HG03342 (cell line): ENCODE results near the gene CPT2.

Source experiments
- ATAC-seq: cut with Tn5 transposase; IDR thresholded peaks from one replicate; pipeline ENCODE4 v1.9.1; 2021; ENCODE audit warnings: mild to moderate bottlenecking, moderate library complexity; ENCODE audit not compliant: unreplicated experiment

The CPT2 gene

DNA sequence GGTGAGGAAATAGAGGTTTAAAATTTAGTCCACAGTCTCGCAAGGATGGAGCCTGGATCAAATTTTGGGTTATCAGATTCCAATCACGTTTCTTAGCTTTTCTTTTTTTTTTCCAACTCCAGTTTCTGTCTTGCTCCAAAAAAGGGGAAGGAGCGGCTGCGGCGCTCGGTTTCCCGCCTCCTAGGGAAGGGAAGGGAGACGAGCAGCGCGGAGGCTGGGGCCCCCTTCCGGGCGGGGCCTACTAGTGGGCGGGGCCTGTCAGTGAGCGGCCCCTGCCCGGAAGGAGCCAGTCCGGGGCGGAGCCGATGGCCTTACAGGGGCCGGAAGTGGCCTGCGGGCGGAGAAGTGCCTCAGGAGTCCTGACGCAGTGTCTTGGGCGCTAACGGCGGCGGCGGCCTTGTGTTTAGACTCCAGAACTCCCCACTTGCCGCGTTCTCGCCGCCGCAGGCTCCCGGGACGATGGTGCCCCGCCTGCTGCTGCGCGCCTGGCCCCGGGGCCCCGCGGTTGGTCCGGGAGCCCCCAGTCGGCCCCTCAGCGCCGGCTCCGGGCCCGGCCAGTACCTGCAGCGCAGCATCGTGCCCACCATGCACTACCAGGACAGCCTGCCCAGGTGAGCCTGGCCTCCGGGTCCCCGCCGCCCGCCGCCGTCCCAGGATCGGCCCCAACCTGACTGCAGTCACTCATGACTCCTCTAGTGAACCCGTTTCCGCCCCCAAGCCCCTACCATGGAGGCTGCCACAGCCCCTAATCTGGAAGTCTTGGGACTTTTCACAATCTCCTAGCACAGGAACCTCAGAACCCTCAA, at the start of gene CPT2:
CPT2 (plus strand) TSS at position 340 of the 806 bp plus-strand sequence; CDS start at position 460, 120 bp downstream.
- ATAC-seq: peak; percentile 99

DNA sequence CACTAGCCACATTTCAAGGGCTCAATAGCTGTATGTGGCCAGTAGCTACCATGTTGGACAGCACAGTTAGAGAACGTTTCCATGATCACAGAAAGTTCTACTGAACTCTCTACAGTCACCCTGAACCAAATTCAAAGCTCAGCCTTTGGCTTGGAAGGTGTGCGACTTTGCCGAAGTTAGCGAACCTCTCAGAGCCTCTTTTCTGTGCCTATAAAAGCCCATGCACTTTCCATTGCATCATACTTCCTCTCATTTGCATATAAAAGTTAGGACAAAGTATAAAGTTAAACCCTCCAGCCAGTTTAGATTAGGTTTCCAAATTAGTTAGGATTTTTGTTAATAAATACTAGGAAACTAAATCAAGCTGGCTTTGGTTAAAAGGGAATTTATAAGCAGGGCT, 49.5 kb upstream of the CPT2 start:
- ATAC-seq: no peak

DNA sequence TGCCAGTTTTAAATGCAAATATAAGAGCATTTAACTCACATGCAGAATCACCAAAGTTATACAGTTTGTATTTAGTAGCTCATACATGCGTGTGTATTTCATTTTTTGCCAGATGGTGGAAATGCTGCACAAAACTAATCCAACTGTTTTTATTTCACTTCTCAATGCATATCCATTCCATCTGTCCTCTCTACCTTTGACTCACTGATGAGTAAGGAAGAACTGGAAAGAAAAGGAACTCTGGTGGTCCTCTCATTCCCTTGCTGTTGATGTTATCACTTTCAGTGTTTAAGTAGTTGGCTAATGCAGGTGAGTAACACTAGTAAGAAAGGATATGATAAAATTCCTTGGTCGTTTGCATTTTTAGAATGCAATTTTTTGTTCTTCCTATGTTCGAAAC, 48.5 kb upstream of the CPT2 start:
- ATAC-seq: no peak

DNA sequence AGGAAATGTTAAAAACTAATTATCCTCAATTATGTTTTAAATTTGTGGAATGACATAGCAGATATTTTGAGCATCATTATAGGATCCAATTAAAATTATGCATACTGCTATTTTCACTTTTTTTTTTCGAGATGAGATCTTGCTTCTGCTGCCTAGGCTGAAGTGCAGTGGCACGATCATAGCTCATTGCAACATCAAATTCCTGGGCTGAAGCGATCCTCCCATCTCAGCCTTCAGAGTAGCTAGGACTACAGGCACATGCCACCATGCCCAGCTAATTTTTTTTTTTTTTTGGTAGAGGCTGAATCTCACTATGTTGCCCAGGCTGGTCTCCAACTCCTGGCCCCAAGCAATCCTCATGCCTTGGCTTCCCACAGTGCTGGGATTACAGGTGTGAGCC, 42.9 kb upstream of the CPT2 start:
- ATAC-seq: no peak

DNA sequence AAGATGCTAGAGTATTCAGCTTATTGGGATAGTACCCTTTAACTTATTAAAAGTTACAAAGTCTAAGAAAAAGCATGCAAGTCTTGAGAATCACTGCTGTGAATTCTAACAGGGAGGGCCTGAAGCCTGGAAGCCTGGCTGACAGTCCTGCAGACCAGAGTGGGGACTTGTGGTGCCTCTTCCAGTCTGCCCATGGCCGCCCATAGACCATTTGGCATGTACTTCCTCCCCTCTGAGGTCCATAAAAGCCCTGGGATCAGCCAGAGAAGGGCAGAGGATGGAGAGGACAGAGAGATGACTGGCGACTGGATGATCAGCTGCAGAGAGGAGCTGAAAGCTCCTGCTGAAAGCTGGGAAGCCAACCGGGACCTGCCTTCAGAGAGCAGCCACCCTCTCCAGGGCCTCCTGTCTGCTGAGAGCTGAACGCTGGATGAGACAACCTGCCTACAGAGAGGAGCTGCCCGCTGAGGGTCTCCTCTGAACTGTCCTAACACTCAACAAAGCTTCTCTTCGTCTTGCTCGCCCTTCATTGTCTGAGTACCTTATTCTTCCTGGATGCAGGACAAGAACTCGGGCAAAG, 41.7 kb upstream of the CPT2 start:
- no peak for ATAC-seq

DNA sequence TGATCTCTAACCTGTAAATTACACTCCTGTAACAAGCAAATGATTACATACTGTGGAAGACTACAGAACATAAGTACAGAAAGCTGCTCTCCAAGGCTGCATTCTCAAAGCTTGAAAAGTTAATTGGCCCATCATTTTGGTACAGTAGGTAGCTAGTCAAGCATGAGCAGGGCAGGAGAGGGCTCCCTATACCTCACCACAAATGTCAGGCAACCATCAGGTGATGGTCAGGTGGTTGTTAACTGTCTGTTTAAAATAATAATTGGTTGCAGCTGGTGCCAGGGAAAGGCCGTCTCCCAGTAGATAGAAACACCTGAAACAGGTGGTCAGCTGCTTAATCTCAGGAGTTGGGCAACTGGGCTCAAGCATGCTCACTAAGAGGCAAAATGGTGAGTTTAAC, 41.1 kb upstream of the CPT2 start:
- no peak for ATAC-seq

DNA sequence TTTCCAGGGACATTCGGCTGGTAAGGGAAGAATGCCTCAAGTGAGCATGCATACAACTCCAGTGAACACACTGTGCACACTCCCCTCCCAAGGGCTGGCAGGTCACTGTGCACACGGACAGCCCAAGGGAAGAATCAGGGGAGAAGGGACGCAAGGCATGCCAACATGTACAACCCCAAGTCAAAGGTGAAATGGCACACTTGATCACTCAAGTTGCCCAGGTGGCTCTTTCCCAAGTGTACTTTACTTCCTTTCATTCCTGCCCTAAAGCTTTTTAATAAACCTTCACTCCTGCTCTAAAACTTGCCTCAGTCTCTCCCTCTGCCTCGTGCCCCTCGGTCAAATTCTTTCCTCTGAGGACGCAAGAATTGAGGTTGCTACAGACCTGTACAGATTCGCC, 40.7 kb upstream of the CPT2 start:
- no peak for ATAC-seq

DNA sequence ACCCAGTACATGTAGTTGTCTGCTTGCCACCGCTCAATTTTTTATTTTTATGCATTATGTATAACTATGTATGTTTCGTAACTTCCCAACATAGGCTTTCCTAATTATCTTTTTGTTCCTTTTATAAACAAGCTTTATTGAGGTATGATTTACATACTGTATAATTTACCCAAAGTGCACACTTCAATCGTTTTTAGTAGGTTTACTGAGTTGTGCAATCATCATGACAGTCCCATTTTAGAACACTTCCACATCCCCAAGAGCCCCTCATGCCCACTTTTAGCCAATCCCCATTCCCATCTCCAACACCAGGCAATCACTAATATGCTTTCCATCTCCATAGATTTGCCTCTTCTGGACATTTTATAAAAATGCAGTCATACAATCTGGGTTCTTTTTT, 39.8 kb upstream of the CPT2 start:
- no peak for ATAC-seq

DNA sequence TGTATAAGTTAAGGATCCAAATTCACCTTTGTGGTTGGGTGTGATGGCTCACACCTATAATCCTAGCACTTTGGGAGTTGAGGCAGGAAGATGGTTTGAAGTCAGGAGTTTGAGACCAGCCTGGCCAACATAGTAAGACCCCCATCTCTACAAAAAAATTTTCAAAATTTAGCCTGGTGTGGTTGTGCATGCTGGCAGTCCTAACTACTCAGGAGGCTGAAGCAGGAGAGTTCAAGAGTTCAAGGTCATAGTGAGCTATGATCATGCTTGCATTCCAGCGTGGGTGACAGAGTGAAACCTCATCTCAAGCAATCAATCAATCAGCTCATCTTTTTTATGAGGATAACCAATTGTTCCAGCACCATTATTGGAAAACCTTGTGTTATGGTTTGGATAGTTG, 37.7 kb upstream of the CPT2 start:
- no peak for ATAC-seq

DNA sequence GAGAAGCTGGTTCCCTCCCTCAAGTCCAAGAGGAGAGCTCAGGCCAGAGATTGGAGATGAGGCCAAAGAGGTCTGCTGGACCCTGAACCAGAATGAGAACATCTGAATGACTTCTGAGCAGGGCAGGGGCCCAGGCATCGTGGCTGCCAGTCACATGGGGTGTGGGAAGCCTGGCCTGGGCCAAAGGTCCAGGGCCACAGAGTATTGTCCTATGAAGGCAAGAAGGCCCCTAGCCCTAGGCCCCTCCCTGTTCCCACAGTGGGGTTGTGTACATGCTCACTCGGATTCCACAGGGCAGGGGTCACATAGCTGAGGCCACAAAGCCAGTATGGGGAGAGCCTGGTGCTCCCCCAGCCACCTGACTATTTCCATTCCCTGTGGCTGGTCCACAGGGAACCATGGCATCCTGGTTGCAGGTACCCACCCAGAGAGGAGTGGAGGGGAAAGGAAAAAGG, 35.7 kb upstream of the CPT2 start:
- no peak for ATAC-seq

DNA sequence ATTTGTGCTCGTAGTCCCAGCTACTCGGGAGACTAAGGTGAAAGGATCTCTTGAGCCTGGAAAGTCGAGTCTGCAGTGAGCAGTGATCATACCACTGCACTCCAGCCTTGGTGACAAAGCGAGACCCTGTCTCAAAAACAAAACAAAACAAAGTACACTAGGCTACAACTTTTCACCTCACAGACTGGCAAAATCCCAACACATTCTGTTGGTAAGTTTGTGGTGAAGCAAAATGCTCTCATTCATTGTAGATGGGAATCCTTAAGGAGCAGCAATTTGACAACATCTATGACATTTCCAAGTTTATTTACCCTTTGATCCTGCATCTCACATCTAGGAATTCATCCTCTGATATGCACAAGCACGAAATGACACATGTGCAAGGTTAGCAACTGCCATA, 34.0 kb upstream of the CPT2 start:
- no peak for ATAC-seq

DNA sequence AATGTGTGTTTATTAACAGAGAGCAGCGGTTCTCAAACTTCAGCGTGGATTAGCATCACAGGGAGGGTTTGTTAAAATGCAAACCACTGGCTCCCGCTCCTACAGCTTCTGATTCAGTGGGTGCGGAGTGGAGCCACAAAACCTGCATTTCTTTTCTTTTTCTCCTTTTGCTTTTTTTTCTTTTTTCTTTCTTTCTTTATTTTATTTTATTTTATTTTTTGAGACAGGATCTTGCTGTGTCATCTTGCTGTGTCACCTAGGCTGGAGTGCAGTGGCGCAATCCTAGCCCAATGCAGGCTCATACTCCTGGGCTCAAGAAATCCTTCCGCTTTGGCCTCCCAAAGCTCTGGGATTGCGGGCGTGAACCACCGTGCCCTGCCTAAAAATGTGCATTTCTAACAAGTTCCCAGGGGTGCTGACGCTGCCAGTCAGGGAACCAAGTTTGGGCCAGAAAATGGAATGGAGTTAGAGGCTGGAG, 33.3 kb upstream of the CPT2 start:
- ATAC-seq: no peak

DNA sequence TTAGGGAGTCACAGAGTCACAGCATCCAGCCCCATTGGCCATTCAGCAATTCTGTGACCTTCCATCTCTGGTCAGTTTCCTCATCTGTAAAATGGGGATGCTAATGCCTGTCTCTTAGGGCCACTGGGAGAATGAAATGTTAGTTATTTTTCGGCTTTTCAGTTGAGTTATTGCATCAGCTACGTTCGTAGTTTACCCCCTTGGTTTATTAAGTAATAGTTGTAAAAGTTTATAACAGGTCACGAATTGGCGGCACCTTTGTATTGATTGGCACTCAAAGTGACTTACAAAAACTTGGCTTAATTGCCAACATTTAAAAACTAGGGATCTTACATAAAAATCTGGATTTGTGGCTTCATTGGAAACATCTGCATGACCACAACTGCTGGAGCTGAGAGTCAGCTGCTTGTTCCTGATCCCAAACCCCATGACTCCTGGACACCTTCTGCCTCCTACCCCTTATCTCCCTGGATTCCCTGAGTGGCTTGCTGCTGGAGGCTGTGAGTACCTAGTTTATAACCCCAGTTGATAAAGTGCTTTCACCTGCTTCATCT, 31.1 kb upstream of the CPT2 start:
- no peak for ATAC-seq

DNA sequence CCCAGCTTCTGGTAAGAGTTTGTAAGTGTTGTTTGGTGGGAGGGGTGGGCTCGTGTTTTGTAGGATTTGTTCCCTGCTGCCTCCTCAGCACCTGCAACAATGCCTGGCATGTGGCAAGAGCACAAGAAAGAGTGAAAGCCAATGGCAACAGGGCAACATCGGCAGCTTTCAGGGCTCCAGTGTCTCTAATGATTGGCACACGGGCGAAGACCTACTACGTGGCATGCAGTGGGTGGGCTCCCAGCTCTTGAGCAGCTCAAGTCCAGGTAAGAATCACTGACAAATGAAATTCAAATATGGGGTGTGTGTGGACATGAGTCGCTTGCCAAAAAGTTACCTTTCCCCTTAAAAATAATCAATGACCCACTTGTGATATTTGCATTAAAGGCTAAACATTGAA, 30.3 kb upstream of the CPT2 start:
- ATAC-seq: no peak

DNA sequence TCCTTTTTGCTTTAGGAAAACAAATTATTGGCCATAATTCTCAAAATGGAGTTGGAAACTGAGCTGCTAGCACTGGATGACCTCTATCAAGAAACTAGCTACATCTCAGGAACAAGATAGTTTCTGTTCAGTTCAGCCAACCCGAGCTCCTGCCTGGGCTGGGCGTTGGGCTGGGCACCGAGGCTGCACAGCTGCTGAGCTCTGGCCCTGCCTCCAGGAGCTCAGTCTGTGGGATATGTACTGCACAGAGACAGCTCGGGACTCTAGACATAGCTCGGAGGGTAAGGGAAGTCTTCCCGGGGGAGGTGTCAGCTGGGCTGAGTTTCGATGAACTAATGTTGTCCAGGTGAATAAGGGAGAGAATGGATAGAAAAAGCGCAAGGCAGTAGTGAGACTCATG, 29.7 kb upstream of the CPT2 start:
- no peak for ATAC-seq

DNA sequence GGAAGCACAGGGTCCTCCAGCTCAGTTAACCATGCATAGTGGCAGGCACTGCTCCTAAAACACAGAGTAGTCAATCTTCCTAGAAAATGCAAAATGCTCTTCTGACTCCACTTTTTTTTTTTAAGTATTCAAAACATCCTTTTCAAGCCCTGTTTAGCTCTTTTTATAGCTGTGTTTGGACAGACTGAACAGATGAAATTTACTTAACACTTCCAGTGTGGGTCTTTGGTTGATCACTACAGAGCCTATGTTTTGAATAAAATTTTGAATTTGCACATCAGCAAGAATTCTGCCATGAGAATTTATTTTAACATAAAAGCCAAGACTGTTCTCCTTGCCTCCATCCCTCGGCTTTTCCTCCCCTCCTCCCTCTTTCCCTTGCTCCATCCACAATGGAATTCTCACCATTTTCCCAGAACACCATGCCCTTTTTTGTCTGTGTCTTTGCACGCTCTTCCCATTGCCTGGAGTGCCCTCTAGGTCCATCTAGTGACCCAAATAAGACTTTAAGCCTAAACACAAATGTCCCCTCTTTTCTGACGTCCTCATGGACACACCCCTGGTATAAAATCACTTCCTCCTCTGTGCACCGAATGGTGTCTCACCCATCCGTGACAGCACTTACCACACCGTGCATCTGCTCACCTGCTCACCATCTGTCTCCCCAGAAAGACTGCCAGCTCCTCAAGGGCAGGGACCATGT, 24.0 kb upstream of the CPT2 start:
- ATAC-seq: peak; percentile 67

DNA sequence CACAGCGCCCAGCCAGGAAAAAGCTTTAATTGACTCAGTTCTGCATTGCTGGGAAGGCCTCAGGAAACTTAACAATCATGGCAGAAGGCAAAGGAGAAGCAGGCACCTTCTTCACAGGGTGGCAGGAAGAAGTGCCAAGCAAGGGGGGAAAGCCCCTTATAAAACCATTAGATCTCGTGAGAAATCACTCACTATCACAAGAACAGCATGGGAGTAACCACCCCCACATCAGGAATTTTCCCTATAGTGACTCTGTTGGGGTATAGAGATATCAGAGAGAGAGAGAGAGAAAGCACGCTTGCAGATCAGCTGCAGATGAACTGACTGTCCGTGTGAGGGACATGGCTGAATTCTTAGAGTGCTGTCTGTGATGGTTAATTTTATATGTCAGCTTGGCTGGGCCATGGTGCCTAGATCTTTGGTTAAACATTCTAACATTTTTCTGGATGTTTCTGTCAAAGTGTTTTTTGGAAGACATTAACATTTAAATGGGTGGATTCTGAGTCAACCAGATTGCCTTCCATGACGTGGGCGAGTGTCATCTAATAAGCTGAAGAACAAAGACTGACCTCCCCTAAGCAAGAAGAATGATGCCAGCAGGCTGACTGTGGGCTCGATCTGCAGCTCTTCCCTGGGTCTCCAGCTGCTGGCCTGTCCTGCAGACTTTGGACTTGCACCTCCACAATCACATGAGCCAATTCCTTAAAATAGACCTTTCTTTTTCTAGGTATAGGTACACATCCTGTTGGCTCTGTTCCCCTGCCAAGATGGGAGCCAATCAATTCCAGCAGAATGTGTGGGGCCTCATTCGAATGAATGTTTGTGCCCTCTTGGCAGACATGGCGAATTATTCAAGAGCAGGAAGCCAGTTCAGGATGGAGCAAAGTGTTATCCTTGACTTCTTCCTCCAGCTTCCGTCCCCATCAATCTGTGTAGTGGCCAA, 21.4 kb upstream of the CPT2 start:
- no peak for ATAC-seq

DNA sequence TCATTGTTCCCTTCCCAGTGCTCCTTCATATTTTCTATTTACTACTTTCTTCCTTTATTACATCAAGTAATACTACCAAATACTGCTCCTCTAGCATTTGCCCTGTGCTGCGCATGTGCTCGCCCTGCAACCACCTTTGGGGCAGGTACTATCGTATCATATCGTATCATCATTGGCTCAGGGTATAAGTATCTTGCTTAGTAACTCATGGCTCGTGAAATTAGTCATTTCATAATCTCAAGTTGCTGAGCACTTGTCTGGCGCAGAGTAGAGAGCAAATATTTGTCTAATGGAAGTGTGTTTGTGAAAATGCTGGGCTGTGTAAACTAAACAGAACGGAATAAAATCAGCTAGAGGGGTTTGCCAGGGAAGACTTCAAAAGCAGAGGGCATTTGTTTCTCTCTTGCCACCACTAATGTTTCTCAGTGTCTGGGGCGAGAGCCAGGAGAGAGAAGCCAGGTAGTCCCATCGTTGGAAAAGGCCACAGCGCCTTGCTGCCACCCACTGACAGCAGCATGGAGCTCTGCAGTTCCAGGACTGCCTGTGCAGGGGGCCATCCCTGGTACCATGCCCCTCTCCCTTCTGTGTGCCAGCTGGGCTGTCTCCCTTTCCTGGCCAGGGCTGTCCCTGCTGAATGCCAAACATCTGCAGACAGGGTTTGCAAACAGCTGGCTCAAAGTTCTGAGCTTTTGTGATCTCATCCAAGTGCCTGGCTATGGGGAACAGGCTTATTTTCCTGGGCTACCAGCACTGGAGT, 20.0 kb upstream of the CPT2 start:
- ATAC-seq: no peak

DNA sequence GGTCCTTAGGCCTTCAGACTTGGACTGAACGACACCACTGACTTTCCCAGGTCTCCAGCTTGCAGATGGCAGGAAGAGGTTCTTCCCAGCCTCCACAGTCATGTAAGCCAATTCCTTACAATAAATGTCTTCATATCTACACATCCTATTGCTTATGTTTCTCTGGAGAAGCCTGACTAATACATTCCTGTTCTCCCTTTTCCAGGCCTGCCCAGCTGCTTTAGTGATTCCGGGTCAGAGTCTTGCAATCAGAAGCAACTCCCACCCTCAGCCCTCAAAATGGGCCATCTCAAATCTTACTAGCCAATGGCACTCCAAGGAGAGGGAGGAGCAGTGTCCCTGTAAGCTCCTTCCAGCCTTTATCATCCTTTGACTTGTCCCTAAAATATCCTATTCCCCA, 16.4 kb upstream of the CPT2 start:
- no peak for ATAC-seq

DNA sequence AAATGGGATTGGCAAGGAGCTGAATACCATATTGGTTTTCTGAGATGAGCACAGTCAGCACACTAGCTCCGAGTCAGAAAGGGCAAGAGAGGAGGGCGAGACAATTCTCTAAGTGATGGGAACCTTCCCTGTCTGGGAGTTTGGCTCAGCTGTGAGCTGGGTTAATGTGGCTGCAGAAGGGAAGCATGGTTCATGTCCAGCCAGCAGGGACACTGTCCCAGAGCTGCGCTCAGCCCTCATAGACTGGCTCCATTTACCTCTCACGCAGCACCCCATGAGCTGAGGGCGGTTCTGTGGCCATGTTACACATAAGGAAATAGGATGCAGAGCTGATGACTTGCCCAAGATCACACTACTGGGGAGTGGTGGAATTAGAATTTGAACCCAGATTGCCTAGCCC, 15.7 kb upstream of the CPT2 start:
- ATAC-seq: no peak
